H9 (cell line): ENCODE measurements around the gene R3HCC1L. TPM values are rescaled to one million over a fixed set of nuclear protein-coding genes. Genes with fewer than 3 reads are reported as not detected.

Experiments used
- DNase-seq: peaks from one replicate; pipeline ENCODE4 v3.0.0-alpha.2; 2017
- H2AFZ ChIP-seq: one replicate; pipeline ENCODE4 v1.6.1; 2013; ENCODE audit warnings: mild to moderate bottlenecking, low read length, control low read depth, moderate library complexity
- H2AK5ac ChIP-seq: 2 replicates; pipeline ENCODE4 v1.6.1; 2013; ENCODE audit warnings: low read length, control low read depth, mixed read lengths; ENCODE audit not compliant: insufficient read length
- H2BK120ac ChIP-seq: one replicate; pipeline ENCODE4 v1.6.1; 2013; ENCODE audit warnings: low read depth, mild to moderate bottlenecking, low read length, control low read depth, inconsistent platforms; ENCODE audit not compliant: poor library complexity, severe bottlenecking
- H2BK12ac ChIP-seq: 2 replicates; pipeline ENCODE4 v1.6.1; 2013; ENCODE audit warnings: low read length, control low read depth, mixed read lengths, low read depth; ENCODE audit not compliant: insufficient read length
- H2BK15ac ChIP-seq: 2 replicates; pipeline ENCODE4 v1.6.1; 2013; ENCODE audit warnings: low read depth, low read length, control low read depth
- H2BK20ac ChIP-seq: one replicate; pipeline ENCODE4 v1.6.1; 2013; ENCODE audit warnings: low read depth, mild to moderate bottlenecking, low read length, control low read depth, inconsistent platforms; ENCODE audit not compliant: poor library complexity, severe bottlenecking
- H2BK5ac ChIP-seq: 2 replicates; pipeline ENCODE4 v1.6.1; 2013; ENCODE audit warnings: low read length, control low read depth, mixed read lengths; ENCODE audit not compliant: insufficient read length
- H3K14ac ChIP-seq: 2 replicates; pipeline ENCODE4 v1.6.1; 2013; ENCODE audit warnings: low read length, control low read depth; ENCODE audit not compliant: insufficient read depth
- H3K18ac ChIP-seq: 2 replicates; pipeline ENCODE4 v1.6.1; 2013; ENCODE audit warnings: low read depth, mild to moderate bottlenecking, mixed read lengths, low read length, control low read depth; ENCODE audit not compliant: insufficient read length
- H3K23ac ChIP-seq: 2 replicates; pipeline ENCODE4 v1.6.1; 2013; ENCODE audit warnings: low read length, control low read depth, mixed read lengths, low read depth; ENCODE audit not compliant: insufficient read length
- H3K23me2 ChIP-seq: 2 replicates; pipeline ENCODE4 v1.6.1; 2013; ENCODE audit warnings: low read depth, mild to moderate bottlenecking, mixed read lengths, low read length, control low read depth; ENCODE audit not compliant: insufficient read length, poor library complexity, severe bottlenecking
- H3K27ac ChIP-seq: 2 replicates; pipeline ENCODE4 v1.5.1; 2013; ENCODE audit warnings: low read length, control low read depth, mixed read lengths, low read depth; ENCODE audit not compliant: insufficient read length
- H3K27me3 ChIP-seq: 2 replicates; pipeline ENCODE4 v1.6.1; 2013; ENCODE audit warnings: low read length, control low read depth, inconsistent platforms; ENCODE audit not compliant: insufficient read depth
- H3K4ac ChIP-seq: 2 replicates; pipeline ENCODE4 v1.6.1; 2013; ENCODE audit warnings: low read depth, mild to moderate bottlenecking, control low read depth, inconsistent platforms, low read length, moderate library complexity
- H3K4me1 ChIP-seq: 2 replicates; pipeline ENCODE4 v1.6.1; 2013; ENCODE audit warnings: low read length, control low read depth, inconsistent platforms; ENCODE audit not compliant: insufficient read depth
- H3K4me2 ChIP-seq: 2 replicates; pipeline ENCODE4 v1.6.1; 2013; ENCODE audit warnings: low read length, control low read depth, mixed read lengths; ENCODE audit not compliant: insufficient read length, insufficient read depth
- H3K56ac ChIP-seq: 2 replicates; pipeline ENCODE4 v1.6.1; 2013; ENCODE audit warnings: low read depth, mild to moderate bottlenecking, mixed read lengths, low read length, control low read depth; ENCODE audit not compliant: insufficient read length
- H3K79me1 ChIP-seq: 2 replicates; pipeline ENCODE4 v1.6.1; 2013; ENCODE audit warnings: low read depth, mild to moderate bottlenecking, moderate library complexity, low read length, control low read depth, inconsistent platforms; ENCODE audit not compliant: insufficient read depth, poor library complexity, severe bottlenecking
- H3K79me2 ChIP-seq: 2 replicates; pipeline ENCODE4 v1.6.1; 2013; ENCODE audit warnings: low read length, control low read depth, inconsistent platforms; ENCODE audit not compliant: insufficient read depth
- H3K9ac ChIP-seq: 2 replicates; pipeline ENCODE4 v1.6.1; 2013; ENCODE audit warnings: low read length, control low read depth, mixed read lengths; ENCODE audit not compliant: insufficient read length; ENCODE audit errors: extremely low read depth
- H3K9me3 ChIP-seq: one replicate; pipeline ENCODE4 v1.6.1; 2013; ENCODE audit warnings: low read depth, low read length, inconsistent platforms; ENCODE audit not compliant: control insufficient read depth
- H3T11ph ChIP-seq: one replicate; pipeline ENCODE4 v1.6.1; 2013; ENCODE audit warnings: mild to moderate bottlenecking, low read length, control low read depth, inconsistent platforms
- H4K20me1 ChIP-seq: one replicate; pipeline ENCODE4 v1.6.1; 2013; ENCODE audit not compliant: control insufficient read depth, insufficient read length, insufficient read depth
- H4K5ac ChIP-seq: 2 replicates; pipeline ENCODE4 v1.6.1; 2013; ENCODE audit warnings: low read depth, mild to moderate bottlenecking, mixed read lengths, low read length, control low read depth; ENCODE audit not compliant: insufficient read length
- H4K8ac ChIP-seq: replicated peaks from 2 replicates; pipeline ENCODE4 v1.6.1; 2013; ENCODE audit warnings: low read length, control low read depth, mixed read lengths, low read depth; ENCODE audit not compliant: insufficient read length
- H4K91ac ChIP-seq: 2 replicates; pipeline ENCODE4 v1.6.1; 2013; ENCODE audit warnings: low read depth, mild to moderate bottlenecking, moderate library complexity, mixed read lengths, low read length, control low read depth; ENCODE audit not compliant: insufficient read length
- H3K27ac Mint-ChIP-seq, 3 experiments: 2 replicates in 2 of 3; 3 replicates in 1 of 3; pipeline ENCODE4 v1.8.0; 2020 to 2021; ENCODE audit warnings: mixed read lengths in 3 of 3, mild to moderate bottlenecking in 1 of 3, moderate library complexity in 1 of 3
- H3K27me3 Mint-ChIP-seq: 2 replicates; pipeline ENCODE4 v1.8.0; 2021; ENCODE audit warnings: low read depth, mild to moderate bottlenecking, moderate library complexity, mixed read lengths
- H3K36me3 Mint-ChIP-seq, 3 experiments: 2 replicates in 2 of 3; 3 replicates in 1 of 3; pipeline ENCODE4 v1.8.0; 2020 to 2021; ENCODE audit warnings: low read depth in 3 of 3, mixed read lengths in 3 of 3; ENCODE audit not compliant: insufficient read depth in 1 of 3
- H3K4me1 Mint-ChIP-seq, 2 experiments: 2 replicates each; pipeline ENCODE4 v1.8.0; 2020; ENCODE audit warnings: mixed read lengths in 2 of 2
- H3K4me3 Mint-ChIP-seq, 2 experiments: 2 replicates in 1 of 2; 3 replicates in 1 of 2; pipeline ENCODE4 v1.8.0; 2020 to 2021; ENCODE audit warnings: mild to moderate bottlenecking in 2 of 2, mixed read lengths in 2 of 2, moderate library complexity in 1 of 2
- H3K9me3 Mint-ChIP-seq, 2 experiments: 2 replicates in 1 of 2; 3 replicates in 1 of 2; pipeline ENCODE4 v1.8.0; 2020; ENCODE audit warnings: mild to moderate bottlenecking in 2 of 2, mixed read lengths in 2 of 2, moderate library complexity in 1 of 2
- WGBS: extraction: QIAGEN DNeasy Blood & Tissue Kit; methylation state at CpG from one replicate; pipeline ENCODE4 v1.1.7; 2013; ENCODE audit warnings: missing lambda C conversion rate, low lambda C conversion rate, mixed read lengths; ENCODE audit not compliant: insufficient read length; ENCODE audit errors: extremely low coverage; 5-methylcytosine and 5-hydroxymethylcytosine counted together
- total RNA-seq: library from RNA; stranded (reverse); gene quantifications from 2 replicates; pipeline ENCODE4 v1.2.1, GENCODE V29; 2021
- TF ChIP-seq, protein P1 (sequence below): fragments of 200-600 bp; sonication (generic); conservative IDR thresholded peaks from 3 replicates; pipeline ENCODE4 v1.8.0; 2021; ENCODE audit warnings: antibody characterized with exemption, mild to moderate bottlenecking

Gene R3HCC1L
- total RNA-seq, 1 experiment from 2014 or later = 18.5 TPM

DNA sequence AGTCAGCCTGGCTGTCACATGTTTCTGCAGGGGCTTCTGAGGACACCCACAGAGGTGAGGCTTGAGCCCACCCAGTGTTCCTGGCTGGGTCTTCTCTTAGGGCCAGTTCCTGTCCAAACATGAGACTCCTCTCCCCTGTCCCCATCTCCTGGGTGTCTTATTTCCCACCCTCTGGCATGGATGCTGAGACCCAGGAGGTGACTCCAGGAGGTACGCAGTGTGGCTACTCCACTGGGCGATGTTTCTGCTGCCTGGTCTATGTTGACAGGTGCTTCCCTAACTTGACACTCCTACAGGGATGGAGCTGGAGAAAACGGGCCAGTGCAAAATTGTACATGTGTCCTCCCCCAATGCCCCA is 159.8 kb downstream of the R3HCC1L start:
- H2BK12ac ChIP-seq = no peak overlapping the region
- Mint-ChIP-seq H3K9me3 (no peaks in the 10 kb centered on the region), H3K4me3 (no peak overlapping the region)

More for the DNA sequence above, 159.8 kb downstream of the R3HCC1L start:
- TF ChIP-seq, protein P1, sequence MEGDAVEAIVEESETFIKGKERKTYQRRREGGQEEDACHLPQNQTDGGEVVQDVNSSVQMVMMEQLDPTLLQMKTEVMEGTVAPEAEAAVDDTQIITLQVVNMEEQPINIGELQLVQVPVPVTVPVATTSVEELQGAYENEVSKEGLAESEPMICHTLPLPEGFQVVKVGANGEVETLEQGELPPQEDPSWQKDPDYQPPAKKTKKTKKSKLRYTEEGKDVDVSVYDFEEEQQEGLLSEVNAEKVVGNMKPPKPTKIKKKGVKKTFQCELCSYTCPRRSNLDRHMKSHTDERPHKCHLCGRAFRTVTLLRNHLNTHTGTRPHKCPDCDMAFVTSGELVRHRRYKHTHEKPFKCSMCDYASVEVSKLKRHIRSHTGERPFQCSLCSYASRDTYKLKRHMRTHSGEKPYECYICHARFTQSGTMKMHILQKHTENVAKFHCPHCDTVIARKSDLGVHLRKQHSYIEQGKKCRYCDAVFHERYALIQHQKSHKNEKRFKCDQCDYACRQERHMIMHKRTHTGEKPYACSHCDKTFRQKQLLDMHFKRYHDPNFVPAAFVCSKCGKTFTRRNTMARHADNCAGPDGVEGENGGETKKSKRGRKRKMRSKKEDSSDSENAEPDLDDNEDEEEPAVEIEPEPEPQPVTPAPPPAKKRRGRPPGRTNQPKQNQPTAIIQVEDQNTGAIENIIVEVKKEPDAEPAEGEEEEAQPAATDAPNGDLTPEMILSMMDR = no peak
- H3K27ac Mint-ChIP-seq = no peak overlapping the region
- no peak for DNase-seq
- H2BK15ac ChIP-seq = no peak overlapping the region
- no peak overlapping the region for H3K4ac ChIP-seq
- no peak overlapping the region for H3K23ac ChIP-seq
- H2AFZ ChIP-seq = no peak overlapping the region
- no peak overlapping the region for H3T11ph ChIP-seq
- H3K79me2 ChIP-seq = no peaks in the 10 kb centered on the region
- no peak overlapping the region for H3K9ac ChIP-seq
- H2BK20ac ChIP-seq = no peak overlapping the region
- no peak overlapping the region for H3K56ac ChIP-seq
- no peaks in the 10 kb centered on the region for H4K20me1 ChIP-seq
- H2BK5ac ChIP-seq = no peak overlapping the region
- no peak overlapping the region for H3K27ac ChIP-seq
- no peak overlapping the region for H4K8ac ChIP-seq
- no peak overlapping the region; the same call in 1 of the 2 replicates for H3K14ac ChIP-seq
- no peak overlapping the region for H4K91ac ChIP-seq
- no peak overlapping the region for H3K4me2 ChIP-seq
- no peaks in the 10 kb centered on the region for H3K27me3 ChIP-seq
- peaks cover 6% of the 10 kb centered on the region; the same call in 1 of the 2 replicates for H3K4me1 ChIP-seq
- H3K4me1 Mint-ChIP-seq = peaks cover 22 to 24% of the 10 kb centered on the region in 2 experiments
- no peak overlapping the region for H2AK5ac ChIP-seq
- no peaks in the 10 kb centered on the region for H3K9me3 ChIP-seq
- no peak overlapping the region for H4K5ac ChIP-seq
- H3K27me3 Mint-ChIP-seq = peaks cover 7% of the 10 kb centered on the region
- no peaks in the 10 kb centered on the region for H3K23me2 ChIP-seq
- H3K18ac ChIP-seq = no peak overlapping the region
- no peaks in the 10 kb centered on the region for H3K36me3 Mint-ChIP-seq
- WGBS = no CpG with 5 or more reads among the region's 3 CpGs
- no peaks in the 10 kb centered on the region for H3K79me1 ChIP-seq
- H2BK120ac ChIP-seq = no peak overlapping the region

Other genes starting within 250 kb of the R3HCC1L start
- gene CRTAC1, start 104.0 kb upstream of the R3HCC1L start, total RNA-seq = 0.46 and 0.48 TPM in 2 replicates
- 0.13 and 0.18 TPM in 2 replicates for gene LOXL4, start 133.5 kb downstream of the R3HCC1L start, total RNA-seq